Stimulated activated CD4-positive, alpha-beta T cell treated with anti-CD3 and anti-CD28 coated beads, TNF-alpha, amount 100 ng/mL, for 24 hours (primary cell): ENCODE data around the gene TKTL2.
A peak's percentile ranks its signal among the peaks of the same experiment; 100 is the strongest.

ENCODE experiments used
- DNase-seq, 3 experiments: peaks; one replicate each; pipeline ENCODE4 v3.0.0-alpha.2; 2020; ENCODE audit warnings: low read depth in 3 of 3

Gene TKTL2

GRCh38 chr4:163473576-163473975 lies at the start of gene TKTL2:
TKTL2 (minus strand) TSS chr4:163473754; CDS start chr4:163473734, 20 bp downstream.
- no peak for DNase-seq

- DNase-seq, result no peak
Observed at GRCh38 chr4:163515198-163515597, 41.6 kb upstream of the TKTL2 start.

GRCh38 chr4:163505374-163505773 lies 31.8 kb upstream of the TKTL2 start:
- DNase-seq, result no peak

- no peak for DNase-seq
Observed at GRCh38 chr4:163500586-163500985, 27.0 kb upstream of the TKTL2 start.

GRCh38 chr4:163495900-163496299 lies 22.3 kb upstream of the TKTL2 start:
- DNase-seq, result no peak

- peak; percentile 71 to 85 (median 77) for DNase-seq
Observed at GRCh38 chr4:163494360-163495241, 21.0 kb upstream of the TKTL2 start, which contains the start of gene TMA16. TMA16 (plus strand) TSS chr4:163494690; CDS start chr4:163494802, 112 bp downstream.

GRCh38 chr4:163493643-163494359 lies 20.2 kb upstream of the TKTL2 start:
- peak in 1 of 3 experiments; percentile 10 for DNase-seq

- DNase-seq, result no peak
Observed at GRCh38 chr4:163492951-163493504, 19.5 kb upstream of the TKTL2 start.

GRCh38 chr4:163489929-163490328 lies 16.4 kb upstream of the TKTL2 start:
- no peak for DNase-seq

- DNase-seq, result no peak
Observed at GRCh38 chr4:163486321-163486720, 12.8 kb upstream of the TKTL2 start.

GRCh38 chr4:163485589-163485988 lies 12.0 kb upstream of the TKTL2 start:
- DNase-seq, result no peak

- DNase-seq, result peak in 2 of 3 experiments; percentile 37 to 39
Observed at GRCh38 chr4:163484906-163485305, 11.4 kb upstream of the TKTL2 start.

GRCh38 chr4:163482190-163482589 lies 8.6 kb upstream of the TKTL2 start:
- DNase-seq, result no peak

GRCh38 chr4:163476761-163477438 lies 3.3 kb upstream of the TKTL2 start:
- DNase-seq, result no peak

- DNase-seq, result no peak
Observed at GRCh38 chr4:163474027-163474426, 473 bp upstream of the TKTL2 start.

GRCh38 chr4:163473130-163473529 lies 424 bp downstream of the TKTL2 start:
- no peak for DNase-seq

GRCh38 chr4:163470391-163470790 lies 3.2 kb downstream of the TKTL2 start:
- no peak for DNase-seq

- DNase-seq, result no peak
Observed at GRCh38 chr4:163467082-163467770, 6.3 kb downstream of the TKTL2 start.

GRCh38 chr4:163462556-163462955 lies 11.0 kb downstream of the TKTL2 start:
- DNase-seq, result no peak

GRCh38 chr4:163448540-163449203 lies 24.9 kb downstream of the TKTL2 start:
- no peak for DNase-seq

- DNase-seq, result no peak
Observed at GRCh38 chr4:163447481-163447880, 26.1 kb downstream of the TKTL2 start.
